Measurements from ENCODE around the gene TOP1.

- TF ChIP-seq CTCF (conservative IDR thresholded peaks at IDR 0.05 in 1 of 2, IDR thresholded peaks at IDR 0.05 in 1 of 2; ENCODE audit: extremely low read depth in 1 of 2, insufficient read depth in 1 of 2, low read depth in 1 of 2, low read length in 2 of 2), result no peak
- no peak for TF ChIP-seq EZH2 (IDR thresholded peaks at IDR 0.05; ENCODE audit: borderline replicate concordance, low read length)
Observed at GRCh38 chr20:41080866-41081265, 52.2 kb downstream of the TOP1 start.
